NCI-H1436 treated with DMSO at 0.1 percent for 48 hours (cell line): ENCODE results near the gene ANO3.
"Not testable (repeated sequence)": the region's sequence is repeated elsewhere in the genome, so short reads cannot be mapped to it uniquely, and the experiment has no call there.

Source experiments
- DNase-seq: peaks from one replicate; lab custom pipeline; 2025; lab: John Stamatoyannopoulos, UW

Gene ANO3

GRCh38 chr11:26331911-26332571 lies at the start of gene ANO3:
ANO3 (plus strand) TSS chr11:26332130; CDS start chr11:26332276, 146 bp downstream.
- no peak for DNase-seq

- no peak for DNase-seq
Measured at GRCh38 chr11:26283852-26284408, 48.0 kb upstream of the ANO3 start.

DNA sequence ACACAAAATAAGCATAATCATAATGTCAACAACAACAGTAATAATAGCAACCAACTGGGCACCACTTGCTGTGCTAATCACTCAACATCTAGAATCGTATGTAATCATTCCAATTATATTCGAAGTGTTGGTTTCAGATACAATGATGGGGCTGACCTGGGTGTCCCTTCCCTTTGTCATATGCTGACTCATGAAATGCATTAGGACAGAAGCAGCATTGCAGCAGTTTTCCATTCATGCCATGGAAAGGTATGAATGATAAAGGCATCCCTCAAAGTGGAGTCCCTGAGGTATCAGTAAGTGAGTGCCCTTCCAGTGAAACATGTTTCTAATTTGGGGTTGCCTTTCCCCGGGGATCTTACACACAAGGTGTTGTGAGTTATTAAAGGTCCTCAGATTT lies 46.3 kb upstream of the ANO3 start:
- DNase-seq: no peak

DNA sequence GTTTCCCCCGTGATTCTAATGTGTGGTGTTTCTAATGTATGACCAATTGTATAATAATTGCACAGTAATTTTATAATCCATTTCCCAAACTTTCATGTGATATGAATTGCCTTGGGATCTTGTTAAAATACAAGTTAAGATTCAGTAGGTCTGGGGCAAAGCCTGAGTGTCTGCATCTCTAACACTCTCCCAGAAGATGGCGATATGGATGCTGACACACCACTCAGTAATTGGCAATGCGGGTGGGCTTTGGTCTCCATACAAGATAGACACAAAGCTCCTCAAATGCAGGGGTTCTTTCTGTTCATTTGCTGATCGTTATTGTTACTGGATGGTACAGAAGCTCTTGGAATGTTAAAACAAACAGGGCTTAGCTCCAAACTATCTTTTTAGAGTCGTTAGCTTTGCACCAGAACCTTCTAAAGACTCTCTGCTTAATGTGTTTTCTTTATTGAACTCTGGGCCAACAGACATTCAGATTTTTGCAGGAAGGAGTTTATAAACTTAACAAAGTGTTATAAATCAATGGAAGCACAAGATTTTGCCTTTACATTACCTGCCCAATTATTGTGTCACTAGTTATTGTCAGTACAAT lies 45.4 kb upstream of the ANO3 start:
- no peak for DNase-seq

- no peak for DNase-seq
Measured at GRCh38 chr11:26287067-26287518, 44.8 kb upstream of the ANO3 start.

DNA sequence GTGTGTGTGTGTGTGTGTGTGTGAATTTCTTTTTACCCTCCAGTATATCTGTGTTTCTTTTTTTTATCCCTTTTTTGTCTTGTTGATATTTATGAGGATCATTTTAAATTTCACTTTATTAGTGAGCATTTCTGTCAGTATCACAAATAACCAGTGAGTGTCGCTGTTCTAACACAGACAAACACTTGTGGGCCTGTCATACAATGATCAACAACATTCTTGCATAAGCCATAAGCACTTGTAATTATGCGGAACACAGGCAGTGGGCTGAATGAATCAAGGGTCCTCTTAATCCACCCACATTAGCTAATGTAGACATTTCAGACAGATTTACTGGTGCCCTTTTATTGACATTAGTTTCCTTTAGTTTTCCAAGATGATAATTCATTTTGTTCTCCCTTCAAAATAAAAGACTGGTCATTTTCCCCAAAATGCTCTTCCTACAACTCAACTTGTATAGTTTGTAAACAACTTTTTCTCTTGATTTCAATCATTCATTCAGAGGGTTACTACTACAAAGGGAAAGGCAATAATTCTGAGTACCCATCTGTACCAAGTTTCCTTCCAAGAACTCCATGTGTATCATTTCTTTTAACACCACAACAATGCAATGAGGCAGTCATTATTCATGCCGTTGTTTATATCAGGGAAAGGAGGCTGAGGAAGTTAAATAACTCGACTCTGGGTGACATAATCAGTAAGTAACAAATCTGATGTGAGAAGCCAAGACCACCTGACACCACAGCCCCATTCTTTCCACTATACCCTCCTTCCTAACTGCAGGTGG lies 34.5 kb upstream of the ANO3 start:
- no peak for DNase-seq

DNA sequence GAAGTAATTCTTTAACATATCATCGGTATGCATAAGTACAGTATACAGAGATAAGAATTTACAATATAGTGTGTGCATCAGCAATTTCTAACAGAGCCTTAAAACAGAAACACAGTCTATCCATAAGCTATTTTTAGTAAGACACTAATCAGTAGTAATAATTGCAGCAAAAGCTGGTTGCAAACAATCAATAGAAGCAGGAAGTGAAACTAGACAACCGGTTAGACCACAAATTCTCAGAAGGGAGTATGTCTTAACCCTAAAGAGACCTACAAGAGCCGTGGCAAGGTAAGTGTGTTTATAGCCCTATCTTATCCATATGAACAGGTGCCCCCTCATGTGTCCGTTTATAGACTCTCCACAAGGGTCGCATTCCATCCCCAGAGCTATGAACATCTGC lies 15.6 kb upstream of the ANO3 start:
- not testable (repeated sequence) for DNase-seq

DNA sequence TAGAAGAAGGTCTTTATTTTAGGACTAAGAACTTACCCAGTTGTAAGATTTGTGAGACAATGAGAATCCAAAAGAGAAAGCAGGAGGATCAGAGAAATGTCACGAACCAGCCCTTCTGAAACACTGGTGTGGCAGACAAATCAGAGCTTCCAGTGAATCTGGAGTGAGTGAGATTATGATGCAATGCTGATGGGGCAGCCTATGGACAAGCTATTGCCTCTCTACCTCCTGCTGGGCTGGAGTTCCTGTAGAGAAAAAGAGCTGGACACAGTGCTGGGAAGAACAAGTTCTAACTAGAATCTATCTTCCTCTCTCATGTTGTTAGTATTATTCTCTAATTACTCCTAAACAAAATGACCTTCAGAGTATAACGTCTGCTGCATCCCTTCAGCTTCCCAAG lies 12.0 kb upstream of the ANO3 start:
- no peak for DNase-seq

GRCh38 chr11:26321516-26321915 lies 10.4 kb upstream of the ANO3 start:
- no peak for DNase-seq

DNA sequence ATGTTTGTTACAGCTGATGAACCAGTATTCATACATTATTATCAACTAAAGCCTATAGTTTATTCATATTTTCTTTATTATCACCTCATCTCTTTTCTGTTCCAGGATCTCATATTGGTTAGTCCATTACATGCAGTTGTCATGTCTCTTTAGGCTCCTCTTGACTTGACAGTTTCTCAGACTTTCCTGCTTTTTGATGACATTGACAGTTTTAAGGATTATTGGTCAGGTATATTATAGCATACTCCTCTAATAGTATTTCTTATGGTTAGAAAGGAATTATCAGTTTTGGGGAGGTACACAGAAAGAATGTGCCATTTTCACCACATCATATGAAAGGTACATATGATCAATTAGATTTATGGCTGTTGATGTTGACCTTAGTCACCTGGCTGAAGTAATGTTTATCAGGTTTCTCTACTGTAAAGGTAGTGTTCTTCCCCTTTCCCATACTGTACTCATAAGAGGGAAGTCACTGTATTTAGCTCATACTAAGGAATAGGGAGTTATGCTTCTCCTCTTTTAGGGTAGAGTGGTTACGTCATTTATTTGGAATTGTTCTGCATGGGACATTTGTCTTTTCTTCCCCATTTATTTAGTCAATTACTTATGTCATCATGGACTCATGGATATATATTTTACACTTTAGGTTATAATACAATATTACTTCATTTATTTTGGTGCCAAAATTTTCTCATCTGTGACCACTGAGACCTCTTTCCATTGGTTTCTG lies 9.4 kb upstream of the ANO3 start:
- no peak for DNase-seq

DNA sequence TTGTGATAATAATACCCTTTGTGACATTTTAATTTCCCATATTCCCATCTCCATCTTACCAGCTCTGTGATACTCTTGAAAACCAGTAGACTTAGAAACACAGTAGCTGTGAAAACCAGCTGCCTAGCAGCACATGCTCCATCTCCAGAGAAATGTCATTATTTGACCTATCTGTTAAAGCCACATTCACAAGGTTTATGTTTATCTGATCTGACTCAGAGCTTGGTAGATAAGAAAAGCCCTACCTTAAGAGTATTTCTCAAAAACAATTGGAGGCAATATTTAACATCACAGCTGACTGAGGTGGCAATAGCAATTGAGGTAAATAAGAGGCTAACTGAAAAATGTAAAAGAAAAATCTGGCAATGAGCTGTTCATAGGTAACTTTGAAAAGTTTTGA lies 8.1 kb upstream of the ANO3 start:
- DNase-seq: no peak

DNA sequence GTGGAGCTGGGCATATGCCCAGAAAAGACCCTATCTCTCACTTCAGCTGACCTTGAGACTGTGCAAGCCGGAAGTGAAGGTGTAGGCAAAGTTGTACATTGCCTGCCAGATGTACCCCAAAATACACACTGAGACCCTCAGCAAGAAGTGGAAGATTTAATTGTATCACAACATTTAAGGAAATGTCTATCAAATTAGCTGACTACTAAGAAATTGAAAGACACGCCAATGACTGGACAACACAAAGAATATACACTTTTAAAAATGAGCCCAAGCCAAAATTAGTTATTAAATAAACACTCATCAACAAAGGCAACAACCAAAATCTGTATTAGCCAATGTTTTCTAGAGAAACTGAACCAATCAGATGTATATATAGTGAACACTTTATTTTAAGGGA lies 7.7 kb upstream of the ANO3 start:
- DNase-seq: no peak

- no peak for DNase-seq
Measured at GRCh38 chr11:26326793-26327400, 5.0 kb upstream of the ANO3 start.

GRCh38 chr11:26329206-26329605 lies 2.7 kb upstream of the ANO3 start:
- DNase-seq: no peak

GRCh38 chr11:26330262-26330661 lies 1.7 kb upstream of the ANO3 start:
- no peak for DNase-seq

GRCh38 chr11:26332572-26332915 lies 614 bp downstream of the ANO3 start:
- no peak for DNase-seq

DNA sequence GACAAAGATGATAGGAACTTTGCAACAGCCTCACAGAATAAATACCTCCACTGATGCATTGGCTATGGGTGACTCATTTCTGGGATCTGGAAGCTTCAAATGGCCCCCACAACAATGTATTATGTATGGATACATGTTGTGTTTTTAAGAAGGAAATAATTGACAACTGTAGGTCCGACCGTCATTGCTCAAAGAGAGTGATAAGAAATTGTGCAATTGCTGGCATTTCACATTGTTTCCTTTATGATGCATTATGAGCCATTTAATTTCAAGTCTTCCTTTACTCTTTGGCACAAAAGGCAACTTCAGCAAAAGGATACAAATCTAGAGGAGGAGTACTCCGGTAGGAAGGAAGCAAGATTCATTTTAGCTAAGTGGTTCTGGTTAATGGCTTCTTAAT lies 2.0 kb downstream of the ANO3 start:
- no peak for DNase-seq

DNA sequence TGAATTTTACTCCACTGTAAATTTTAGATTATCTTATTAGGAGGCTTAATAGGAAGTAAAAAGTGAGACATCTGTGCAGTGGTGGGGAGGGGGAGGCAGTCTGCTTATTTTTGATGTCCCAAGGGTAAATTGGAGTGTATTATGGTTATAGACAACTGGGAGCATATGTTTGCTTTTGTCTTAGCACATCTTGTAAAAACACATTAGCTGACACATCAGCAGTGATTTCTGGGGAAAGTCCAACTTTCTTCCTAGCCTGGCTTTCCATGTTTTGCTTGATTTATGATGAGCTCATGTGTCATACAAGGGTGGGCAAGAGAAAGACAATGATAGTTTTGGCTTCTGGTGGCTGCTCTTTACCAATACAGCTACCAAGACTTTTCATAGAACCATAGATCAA lies 4.0 kb downstream of the ANO3 start:
- DNase-seq: no peak

- DNase-seq: no peak
Measured at GRCh38 chr11:26344647-26345046, 12.7 kb downstream of the ANO3 start.

- no peak for DNase-seq
Measured at GRCh38 chr11:26348776-26349175, 16.8 kb downstream of the ANO3 start.

DNA sequence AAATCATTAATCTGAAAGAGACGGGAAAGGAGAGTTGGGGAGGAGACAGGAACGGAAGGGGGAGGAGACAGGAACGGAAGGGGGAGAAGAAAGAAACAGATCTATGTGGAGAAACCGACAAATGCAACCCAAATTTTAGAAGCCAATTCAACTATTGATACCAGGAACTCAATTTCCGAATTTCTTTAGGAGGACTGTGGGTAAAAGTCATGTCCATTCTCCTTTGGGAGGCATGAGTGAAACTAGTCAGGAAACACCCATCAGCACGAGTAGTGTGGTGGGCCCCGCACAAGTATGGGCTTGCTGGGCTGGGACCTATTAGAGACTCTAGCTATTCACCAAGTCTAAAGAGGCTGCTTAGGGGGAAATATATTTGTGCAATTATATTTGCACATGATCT lies 18.1 kb downstream of the ANO3 start:
- no peak for DNase-seq

DNA sequence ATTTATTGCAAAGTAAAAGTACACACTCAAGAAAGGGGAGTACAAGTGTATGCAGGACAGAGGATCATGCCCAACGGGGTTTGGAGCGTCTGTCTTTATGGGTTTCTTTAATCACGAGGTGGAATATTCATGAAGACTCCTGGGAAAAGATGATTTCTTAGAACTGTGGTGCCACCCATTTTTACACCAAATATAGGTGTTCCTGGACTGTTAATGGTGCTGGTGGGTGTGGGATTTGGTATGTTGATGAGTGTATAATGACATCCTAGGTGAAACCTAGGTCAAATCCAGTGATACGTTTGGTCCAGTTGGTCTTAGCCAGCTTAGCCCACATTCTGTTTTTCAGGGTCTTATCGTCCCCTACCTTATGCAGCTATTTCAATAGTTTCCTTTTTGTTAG lies 21.1 kb downstream of the ANO3 start:
- DNase-seq: no peak
